GM18502 (cell line): ENCODE measurements around the gene C11orf42.
"Not testable (repeated sequence)": the region's sequence is repeated elsewhere in the genome, so short reads cannot be mapped to it uniquely, and the experiment has no call there.

Source experiments
- ATAC-seq: cut with Tn5 transposase; IDR thresholded peaks from one replicate; pipeline ENCODE4 v1.9.1; 2021; ENCODE audit warnings: mild to moderate bottlenecking; ENCODE audit not compliant: unreplicated experiment, poor library complexity

The C11orf42 gene

GRCh38 chr11:6217722-6218121 lies 12.4 kb downstream of the C11orf42 start:
- no peak for ATAC-seq

- no peak for ATAC-seq
These were observed 14.0 kb downstream of the C11orf42 start for GRCh38 chr11:6219359-6219758.

- ATAC-seq = no peak
These were observed 18.5 kb downstream of the C11orf42 start for GRCh38 chr11:6223854-6224253.

- no peak for ATAC-seq
These were observed 19.1 kb downstream of the C11orf42 start for GRCh38 chr11:6224421-6224820.

GRCh38 chr11:6225024-6225423 lies 19.7 kb downstream of the C11orf42 start:
- ATAC-seq = no peak

GRCh38 chr11:6225896-6226295 lies 20.5 kb downstream of the C11orf42 start:
- no peak for ATAC-seq

GRCh38 chr11:6228520-6228919 lies 23.2 kb downstream of the C11orf42 start:
- ATAC-seq = no peak

GRCh38 chr11:6229911-6230310 lies 24.6 kb downstream of the C11orf42 start:
- ATAC-seq = no peak

GRCh38 chr11:6232899-6233298 lies 27.5 kb downstream of the C11orf42 start:
- ATAC-seq = no peak

GRCh38 chr11:6233984-6234386 lies 28.6 kb downstream of the C11orf42 start:
- no peak for ATAC-seq

- peak; percentile 95 for ATAC-seq
These were observed 29.2 kb downstream of the C11orf42 start, which contains the start of gene FHIP1B for GRCh38 chr11:6234387-6235107. Gene FHIP1B, minus strand, starts transcription at chr11:6234636. Its CDS starts 10,120 bp downstream, at chr11:6224516.

- no peak for ATAC-seq
These were observed 31.9 kb downstream of the C11orf42 start for GRCh38 chr11:6237266-6237665.

GRCh38 chr11:6237761-6238302 lies 32.5 kb downstream of the C11orf42 start:
- no peak for ATAC-seq

- no peak for ATAC-seq
These were observed 33.5 kb downstream of the C11orf42 start, which contains the start of gene CNGA4 for GRCh38 chr11:6238902-6239301. Gene CNGA4, plus strand, starts transcription at chr11:6239089. Its CDS starts 118 bp downstream, at chr11:6239207.

GRCh38 chr11:6240139-6240538 lies 34.8 kb downstream of the C11orf42 start:
- no peak for ATAC-seq

- no peak for ATAC-seq
These were observed 35.4 kb downstream of the C11orf42 start for GRCh38 chr11:6240781-6241180.

- ATAC-seq = no peak
These were observed 36.0 kb downstream of the C11orf42 start for GRCh38 chr11:6241316-6241715.

- ATAC-seq = no peak
These were observed 40.2 kb downstream of the C11orf42 start for GRCh38 chr11:6245536-6245935.

- ATAC-seq = no peak
These were observed 42.9 kb downstream of the C11orf42 start for GRCh38 chr11:6248248-6248647.

- not testable (repeated sequence) for ATAC-seq
These were observed 43.5 kb downstream of the C11orf42 start for GRCh38 chr11:6248897-6249296.

GRCh38 chr11:6249770-6250555 lies 44.6 kb downstream of the C11orf42 start:
- ATAC-seq = no peak
